GM23338 (cell line): Measurements from ENCODE around the gene TM7SF2. TPM values are rescaled to one million over a fixed set of nuclear protein-coding genes. Genes with fewer than 3 reads are reported as not detected.

ENCODE experiments used
- ATAC-seq: fragments of 200-7000 bp; cut with Tn5 transposase; 3 replicates; pipeline ENCODE4 v1.9.1; 2020
- DNase-seq: peaks from one replicate; pipeline ENCODE4 v3.0.0-alpha.2; 2015; ENCODE audit warnings: low spot score
- H2AFZ ChIP-seq: fragments of 200-600 bp; sonication (generic); 2 replicates; pipeline ENCODE4 v1.8.0; 2016; ENCODE audit warnings: antibody characterized with exemption, mild to moderate bottlenecking, moderate library complexity
- H3F3A ChIP-seq: fragments of 200-600 bp; sonication (generic); replicated peaks from 2 replicates; pipeline ENCODE4 v1.8.0; 2017; ENCODE audit warnings: antibody characterized with exemption, mixed run types, low read depth
- H3K27ac ChIP-seq: fragments of 200-600 bp; sonication (generic); 2 replicates; pipeline ENCODE4 v1.6.1; 2016; ENCODE audit warnings: low read depth
- H3K27me3 ChIP-seq: fragments of 200-600 bp; sonication (generic); 2 replicates; pipeline ENCODE4 v1.8.0; 2016; ENCODE audit warnings: mild to moderate bottlenecking, mixed run types, moderate library complexity; ENCODE audit not compliant: insufficient read depth
- H3K36me3 ChIP-seq: fragments of 200-600 bp; sonication (generic); 2 replicates; pipeline ENCODE4 v1.8.0; 2016; ENCODE audit warnings: mild to moderate bottlenecking; ENCODE audit not compliant: insufficient read depth
- H3K4me1 ChIP-seq: fragments of 200-600 bp; sonication (generic); 2 replicates; pipeline ENCODE4 v1.8.0; 2016; ENCODE audit warnings: mild to moderate bottlenecking, moderate library complexity; ENCODE audit not compliant: insufficient read depth
- H3K4me2 ChIP-seq: fragments of 200-600 bp; sonication (generic); 2 replicates; pipeline ENCODE4 v1.7.1; 2017; ENCODE audit warnings: mixed run types
- H3K4me3 ChIP-seq: fragments of 200-600 bp; sonication (generic); 2 replicates; pipeline ENCODE4 v1.6.1; 2016; ENCODE audit warnings: mixed run types
- H3K79me2 ChIP-seq: fragments of 200-600 bp; sonication (generic); replicated peaks from 2 replicates; pipeline ENCODE4 v1.8.0; 2017; ENCODE audit warnings: mild to moderate bottlenecking; ENCODE audit not compliant: insufficient read depth
- H3K9me2 ChIP-seq: fragments of 200-600 bp; sonication (generic); 2 replicates; pipeline ENCODE4 v1.8.0; 2017; ENCODE audit not compliant: insufficient read depth
- H4K20me1 ChIP-seq: fragments of 200-600 bp; sonication (generic); replicated peaks from 2 replicates; pipeline ENCODE4 v1.8.0; 2017; ENCODE audit warnings: mild to moderate bottlenecking; ENCODE audit not compliant: insufficient read depth
- H3K27ac Mint-ChIP-seq: 2 replicates; pipeline ENCODE4 v1.8.0; 2020; ENCODE audit warnings: inconsistent platforms, mild to moderate bottlenecking, moderate library complexity, mixed read lengths
- H3K27me3 Mint-ChIP-seq: 3 replicates; pipeline ENCODE4 v1.8.0; 2022; ENCODE audit warnings: low read depth, mild to moderate bottlenecking, moderate library complexity, mixed read lengths, inconsistent platforms; ENCODE audit not compliant: insufficient read depth, poor library complexity
- H3K36me3 Mint-ChIP-seq: 3 replicates; pipeline ENCODE4 v1.8.0; 2021; ENCODE audit warnings: low read depth, mild to moderate bottlenecking, inconsistent platforms, moderate library complexity, mixed read lengths
- H3K4me1 Mint-ChIP-seq: 3 replicates; pipeline ENCODE4 v1.8.0; 2020; ENCODE audit warnings: mild to moderate bottlenecking, inconsistent platforms, mixed read lengths
- H3K4me3 Mint-ChIP-seq: 3 replicates; pipeline ENCODE4 v1.8.0; 2021; ENCODE audit warnings: moderate library complexity, mild to moderate bottlenecking, inconsistent platforms, mixed read lengths
- H3K9me3 Mint-ChIP-seq: 3 replicates; pipeline ENCODE4 v1.8.0; 2020; ENCODE audit warnings: moderate library complexity, mild to moderate bottlenecking, inconsistent platforms, mixed read lengths
- CTCF ChIP-seq, 2 experiments: fragments of 200-600 bp in 1 of 2; sonication (generic) in 1 of 2; conservative IDR thresholded peaks; 2 replicates each; pipeline versions ENCODE4 v1.5.1 to v1.6.1; 2016 to 2017; ENCODE audit warnings: antibody characterized with exemption in 2 of 2, low read depth in 2 of 2, mild to moderate bottlenecking in 2 of 2, moderate library complexity in 1 of 2
- NANOG ChIP-seq: IDR thresholded peaks from 2 replicates; pipeline ENCODE4 v1.6.1; 2016; ENCODE audit warnings: antibody characterized with exemption, borderline replicate concordance
- ZNF114 ChIP-seq: fragments of 250-450 bp; sonication (Bioruptor Pico); IDR thresholded peaks from 2 replicates; pipeline ENCODE4 v1.5.0; 2020; ENCODE audit warnings: mild to moderate bottlenecking, moderate library complexity
- ZNF462 ChIP-seq: fragments of 250-450 bp; sonication (Bioruptor Pico); IDR thresholded peaks from 2 replicates; pipeline ENCODE4 v1.5.0; 2020; ENCODE audit warnings: mild to moderate bottlenecking, moderate library complexity
- polyA plus RNA-seq: library from polyadenylated mRNA; unstranded; fragments of >200 nt; fragmentation: Nextera tagmentation; extraction: Ambion mirVana; gene quantifications from 2 replicates; pipeline ENCODE4 v1.2.1, GENCODE V29; 2016
- total RNA-seq: library from RNA; depleted of rRNA; stranded (reverse); fragments of >200 nt; shearing (Covaris generic); gene quantifications from 2 replicates; pipeline ENCODE4 v1.2.3, GENCODE V29; 2014

TM7SF2 gene
- total and polyA plus RNA-seq, 2 experiments from 2014 or later: 43.5 to 82.3 TPM

- Histone ChIP-seq H3K4me3 (no peak overlapping the region), H3K36me3 (no peaks in the 10 kb centered on the region), H3K27me3 (no peaks in the 10 kb centered on the region), H3F3A (peaks cover 9% of the 10 kb centered on the region; the same call in 1 of the 2 replicates), H2AFZ (no peak overlapping the region), H3K27ac (no peak overlapping the region), H3K4me2 (peak overlapping the region; percentile 66; the same call in 1 of the 2 replicates), H4K20me1 (no peaks in the 10 kb centered on the region; the same call in 1 of the 2 replicates), H3K9me2 (no peaks in the 10 kb centered on the region), H3K4me1 (peaks cover 13% of the 10 kb centered on the region), H3K79me2 (0 out of 2 replicates have a peak, but pooled peaks cover 5% of the 10 kb centered on the region)
- Mint-ChIP-seq H3K36me3 (peaks cover 18% of the 10 kb centered on the region; the same call in 2 of the 3 replicates), H3K4me1 (peaks cover 25% of the 10 kb centered on the region), H3K9me3 (peaks cover 2% of the 10 kb centered on the region), H3K27ac (no peak overlapping the region), H3K4me3 (0 out of 3 replicates have a peak overlapping the region, but pooled peaks have one; percentile 12), H3K27me3 (peaks cover 29% of the 10 kb centered on the region)
- peak; percentile 21 for ATAC-seq
- TF ChIP-seq CTCF (conservative IDR thresholded peaks at IDR 0.05; ENCODE audit: low read depth in 2 of 2) (peak; percentile 84 to 90), ZNF114 (CRISPR knock-in tag) (no peak)
- DNase-seq: peak; percentile 93
These were observed 1.3 kb upstream of the TM7SF2 start for GRCh38 chr11:65110354-65110861.

GRCh38 chr11:65111159-65111743 lies 421 bp upstream of the TM7SF2 start:
- no peaks in the 10 kb centered on the region for H3K9me2 ChIP-seq
- no peaks in the 10 kb centered on the region for H3K27me3 ChIP-seq
- H3K4me3 ChIP-seq: peak overlapping the region; percentile 99
- no peak for ATAC-seq
- no peak overlapping the region; the same call in 1 of the 2 replicates for H3K27ac Mint-ChIP-seq
- TF ChIP-seq CTCF (conservative IDR thresholded peaks at IDR 0.05; ENCODE audit: low read depth in 2 of 2) (0 out of 4 replicates have a peak, but pooled peaks of 1 of the 2 experiments have one; percentile 0), ZNF462 (CRISPR knock-in tag) (no peak), NANOG (no peak)
- peak overlapping the region; percentile 99 for H3K4me2 ChIP-seq
- no peak for DNase-seq
- peaks cover 12% of the 10 kb centered on the region for H3F3A ChIP-seq
- peaks cover 4% of the 10 kb centered on the region; the same call in 1 of the 2 replicates for H3K79me2 ChIP-seq
- no peaks in the 10 kb centered on the region for H3K36me3 ChIP-seq
- peaks cover 22% of the 10 kb centered on the region; the same call in 2 of the 3 replicates for H3K36me3 Mint-ChIP-seq
- H3K4me3 Mint-ChIP-seq: peak overlapping the region; percentile 96
- H3K9me3 Mint-ChIP-seq: peaks cover 2% of the 10 kb centered on the region; the same call in 2 of the 3 replicates
- H3K27me3 Mint-ChIP-seq: peaks cover 34% of the 10 kb centered on the region
- peaks cover 25% of the 10 kb centered on the region for H3K4me1 Mint-ChIP-seq
- peaks cover 5% of the 10 kb centered on the region; the same call in 1 of the 2 replicates for H4K20me1 ChIP-seq
- no peak overlapping the region for H3K27ac ChIP-seq
- peaks cover 13% of the 10 kb centered on the region for H3K4me1 ChIP-seq
- no peak overlapping the region for H2AFZ ChIP-seq
